Right atrium auricular region (tissue), 2 donors: ENCODE results near the gene GDPD1. TPM values are rescaled to one million over a fixed set of nuclear protein-coding genes. Genes with fewer than 3 reads are reported as not detected.

Experiments used
- DNase-seq: peaks from one replicate; pipeline ENCODE4 v3.0.0-alpha.2; 2019; ENCODE audit warnings: low spot score
- H3K27ac ChIP-seq, 2 donors: fragments of 200-600 bp; sonication (generic); 1 replicate in 1 of 2; 2 replicates in 1 of 2; pipeline ENCODE4 v1.5.1; 2016 to 2019
- H3K27me3 ChIP-seq, 2 donors: fragments of 200-600 bp; sonication (generic); one replicate each; pipeline versions ENCODE4 v1.5.1 to v1.6.0; 2017 to 2019
- H3K36me3 ChIP-seq: fragments of 200-600 bp; sonication (generic); one replicate; pipeline ENCODE4 v1.5.1; 2016
- H3K4me1 ChIP-seq, 2 donors: fragments of 200-600 bp; sonication (generic); one replicate each; pipeline versions ENCODE4 v1.5.1 to v1.6.0; 2017 to 2019
- H3K4me3 ChIP-seq, 2 donors: fragments of 200-600 bp; sonication (generic); 1 replicate in 1 of 2; 2 replicates in 1 of 2; pipeline ENCODE4 v1.5.1; 2017 to 2019; ENCODE audit warnings: mild to moderate bottlenecking in 1 of 2, moderate library complexity in 1 of 2
- H3K9me3 ChIP-seq, 2 donors: fragments of 200-600 bp; sonication (generic); one replicate each; pipeline ENCODE4 v1.5.1; 2019
- CTCF ChIP-seq, 2 donors: fragments of 200-600 bp; sonication (generic); IDR thresholded peaks; one replicate each; pipeline ENCODE4 v1.5.1; 2019; ENCODE audit warnings: antibody characterized with exemption in 2 of 2
- total RNA-seq, 2 donors: library from RNA; depleted of rRNA; stranded (reverse); fragments of >200 nt; gene quantifications; one replicate each; pipeline ENCODE4 v1.1.0, GENCODE V29; 2016

The GDPD1 gene
- total RNA-seq, 2 donors from 2014 or later, result 1.3 to 3.7 TPM

- Histone ChIP-seq H3K9me3 (no peaks in the 10 kb centered on the region), H3K4me1 (no peaks in the 10 kb centered on the region), H3K4me3 (no peak overlapping the region), H3K27me3 (no peaks in the 10 kb centered on the region), H3K36me3 (no peaks in the 10 kb centered on the region), H3K27ac (no peak overlapping the region)
- no peak for TF ChIP-seq CTCF (IDR thresholded peaks at IDR 0.05)
- no peak for DNase-seq
Observed at GRCh38 chr17:59180626-59181025, 39.7 kb upstream of the GDPD1 start.

GRCh38 chr17:59181481-59181880 lies 38.8 kb upstream of the GDPD1 start:
- no peak for TF ChIP-seq CTCF (IDR thresholded peaks at IDR 0.05)
- H3K27ac ChIP-seq, result no peak overlapping the region
- no peak overlapping the region for H3K4me3 ChIP-seq
- H3K9me3 ChIP-seq, result no peaks in the 10 kb centered on the region
- H3K27me3 ChIP-seq, result no peaks in the 10 kb centered on the region
- DNase-seq, result no peak
- no peaks in the 10 kb centered on the region for H3K4me1 ChIP-seq
- H3K36me3 ChIP-seq, result no peaks in the 10 kb centered on the region

GRCh38 chr17:59185997-59186396 lies 34.3 kb upstream of the GDPD1 start:
- no peaks in the 10 kb centered on the region for H3K27me3 ChIP-seq
- TF ChIP-seq CTCF (IDR thresholded peaks at IDR 0.05), result no peak
- no peak overlapping the region for H3K4me3 ChIP-seq
- no peak for DNase-seq
- H3K9me3 ChIP-seq, result no peaks in the 10 kb centered on the region
- no peaks in the 10 kb centered on the region for H3K36me3 ChIP-seq
- no peak overlapping the region for H3K27ac ChIP-seq
- no peaks in the 10 kb centered on the region for H3K4me1 ChIP-seq

- TF ChIP-seq CTCF (IDR thresholded peaks at IDR 0.05), result no peak
- no peak overlapping the region for H3K4me3 ChIP-seq
- no peaks in the 10 kb centered on the region for H3K4me1 ChIP-seq
- DNase-seq, result no peak
- no peaks in the 10 kb centered on the region for H3K27me3 ChIP-seq
- no peaks in the 10 kb centered on the region for H3K9me3 ChIP-seq
- H3K36me3 ChIP-seq, result no peaks in the 10 kb centered on the region
- no peak overlapping the region for H3K27ac ChIP-seq
Observed at GRCh38 chr17:59186850-59187249, 33.5 kb upstream of the GDPD1 start.

- Histone ChIP-seq H3K9me3 (no peaks in the 10 kb centered on the region), H3K27me3 (no peaks in the 10 kb centered on the region), H3K4me1 (no peaks in the 10 kb centered on the region), H3K4me3 (no peak overlapping the region), H3K27ac (no peak overlapping the region), H3K36me3 (no peaks in the 10 kb centered on the region)
- TF ChIP-seq CTCF (IDR thresholded peaks at IDR 0.05), result no peak
- no peak for DNase-seq
Observed at GRCh38 chr17:59190806-59191205, 29.5 kb upstream of the GDPD1 start.

GRCh38 chr17:59193336-59193862 lies 26.9 kb upstream of the GDPD1 start:
- H3K9me3 ChIP-seq, result no peaks in the 10 kb centered on the region
- H3K36me3 ChIP-seq, result no peaks in the 10 kb centered on the region
- no peak for TF ChIP-seq CTCF (IDR thresholded peaks at IDR 0.05)
- H3K4me1 ChIP-seq, result no peaks in the 10 kb centered on the region
- DNase-seq, result no peak
- no peaks in the 10 kb centered on the region for H3K27me3 ChIP-seq
- H3K27ac ChIP-seq, result no peak overlapping the region
- no peak overlapping the region for H3K4me3 ChIP-seq
